Central memory CD8-positive, alpha-beta T cell (primary cell): ENCODE results near the gene IL17B.

ENCODE experiments used
- ATAC-seq: fragments of 150-1000 bp; cut with Tn5 transposase; replicated peaks from 2 replicates; pipeline ENCODE4 v1.10.0; 2022; ENCODE audit warnings: mild to moderate bottlenecking, moderate FRiP score, moderate number of reproducible peaks; ENCODE audit not compliant: poor library complexity, severe bottlenecking; ENCODE audit errors: extremely low read depth
- DNase-seq, 2 donors: peaks; one replicate each; pipeline ENCODE4 v3.0.0; 2021; ENCODE audit warnings: low spot score in 2 of 2
- H3K27ac Mint-ChIP-seq: one replicate; pipeline ENCODE4 v1.8.0; 2022; ENCODE audit warnings: low read depth, mild to moderate bottlenecking, moderate library complexity, mixed read lengths
- H3K27me3 Mint-ChIP-seq: one replicate; pipeline ENCODE4 v1.8.0; 2022; ENCODE audit warnings: mixed read lengths
- H3K36me3 Mint-ChIP-seq: one replicate; pipeline ENCODE4 v1.8.0; 2022; ENCODE audit warnings: mild to moderate bottlenecking, moderate library complexity, mixed read lengths; ENCODE audit not compliant: insufficient read depth
- H3K4me1 Mint-ChIP-seq: one replicate; pipeline ENCODE4 v1.8.0; 2022; ENCODE audit warnings: mixed read lengths
- H3K4me3 Mint-ChIP-seq: one replicate; pipeline ENCODE4 v1.8.0; 2022; ENCODE audit warnings: mild to moderate bottlenecking, moderate library complexity, mixed read lengths
- H3K9me3 Mint-ChIP-seq: one replicate; pipeline ENCODE4 v1.8.0; 2022; ENCODE audit warnings: mixed read lengths

Gene IL17B

DNA sequence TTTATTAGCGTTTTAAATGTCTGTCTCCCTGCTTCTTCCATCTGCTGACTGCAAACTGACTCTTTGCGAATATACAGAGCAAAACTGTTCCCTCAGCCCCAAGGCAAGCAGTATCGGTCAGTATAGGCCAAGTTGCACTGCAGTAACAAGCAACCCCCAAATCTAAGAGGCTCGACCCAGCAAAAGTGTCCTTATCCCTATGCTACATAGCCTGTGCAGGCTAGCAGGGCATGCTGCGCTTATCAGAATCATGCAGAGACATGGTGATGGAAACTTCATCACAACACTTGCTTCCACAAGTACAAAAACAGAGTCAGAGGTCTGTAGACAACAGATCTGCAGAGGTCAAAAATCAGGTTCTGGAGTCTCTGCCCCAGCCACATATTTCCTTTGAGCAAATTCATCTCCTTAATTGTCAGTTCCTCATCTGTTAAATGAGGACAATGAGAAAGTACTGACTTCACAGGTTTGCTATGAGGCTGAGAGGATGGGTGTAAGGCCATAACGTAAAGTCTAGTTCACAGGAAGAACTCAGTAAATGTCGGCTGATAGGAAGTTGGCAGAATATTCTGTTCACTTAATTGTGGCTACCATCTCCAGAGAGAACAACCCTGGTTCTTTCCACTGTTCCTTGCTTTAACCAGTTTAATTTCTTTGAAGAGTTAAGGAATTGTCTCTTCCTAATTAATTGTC lies 9.6 kb upstream of the IL17B start:
- Mint-ChIP-seq H3K9me3 (no peaks in the 10 kb centered on the region), H3K27me3 (no peaks in the 10 kb centered on the region), H3K27ac (no peak overlapping the region), H3K36me3 (peaks cover 3% of the 10 kb centered on the region), H3K4me3 (no peak overlapping the region), H3K4me1 (no peaks in the 10 kb centered on the region)
- DNase-seq, result no peak
- no peak for ATAC-seq

DNA sequence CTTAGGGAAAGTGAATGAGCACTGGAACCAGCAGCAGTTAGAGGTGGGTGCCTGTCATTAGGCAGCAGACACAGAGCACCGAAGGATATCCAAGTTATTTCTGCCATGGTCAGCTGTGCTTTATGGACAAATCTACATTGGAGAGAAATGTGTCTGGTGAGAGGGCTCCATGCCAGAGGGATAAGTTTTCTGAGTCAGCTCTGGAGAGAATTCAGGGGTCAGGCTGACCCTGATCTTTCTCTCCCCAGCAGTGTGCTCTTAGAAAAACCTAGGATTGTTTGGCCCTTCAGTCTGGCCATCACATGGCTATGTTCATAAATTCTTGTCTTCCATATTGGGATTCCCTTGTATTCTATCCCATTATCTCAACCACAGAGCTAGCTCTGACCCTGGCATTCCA lies 8.9 kb upstream of the IL17B start:
- ATAC-seq (no peak), DNase-seq (no peak)
- no peaks in the 10 kb centered on the region for H3K9me3 Mint-ChIP-seq
- no peaks in the 10 kb centered on the region for H3K4me1 Mint-ChIP-seq
- no peak overlapping the region for H3K4me3 Mint-ChIP-seq
- no peak overlapping the region for H3K27ac Mint-ChIP-seq
- no peaks in the 10 kb centered on the region for H3K27me3 Mint-ChIP-seq
- peaks cover 3% of the 10 kb centered on the region for H3K36me3 Mint-ChIP-seq

GRCh38 chr5:149387081-149387631 lies 8.1 kb upstream of the IL17B start:
- no peak overlapping the region for H3K27ac Mint-ChIP-seq
- H3K4me3 Mint-ChIP-seq, result no peak overlapping the region
- DNase-seq (no peak), ATAC-seq (no peak)
- H3K27me3 Mint-ChIP-seq, result no peaks in the 10 kb centered on the region
- peaks cover 3% of the 10 kb centered on the region for H3K36me3 Mint-ChIP-seq
- peaks cover under 1% of the 10 kb centered on the region for H3K4me1 Mint-ChIP-seq
- no peaks in the 10 kb centered on the region for H3K9me3 Mint-ChIP-seq

DNA sequence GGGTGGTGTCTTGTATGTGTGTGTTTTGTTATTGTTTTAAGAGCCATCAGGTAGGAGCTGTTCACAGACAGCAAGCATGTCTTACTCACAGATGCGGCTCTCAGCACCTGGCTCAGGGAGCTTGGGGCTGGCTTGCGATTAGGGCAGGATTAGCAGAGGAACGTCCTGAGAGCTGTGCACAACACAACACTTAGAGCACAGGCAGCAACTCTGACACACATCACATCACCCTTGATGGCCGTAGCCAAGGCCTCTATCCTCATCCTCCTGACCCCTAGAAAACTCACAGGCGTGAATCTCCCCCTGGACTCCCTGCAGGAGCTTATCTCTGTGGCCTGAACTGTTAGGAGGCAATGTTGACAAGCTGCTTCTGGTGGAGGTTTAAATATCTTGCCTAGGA lies 7.1 kb upstream of the IL17B start:
- DNase-seq (no peak), ATAC-seq (no peak)
- Mint-ChIP-seq H3K9me3 (no peaks in the 10 kb centered on the region), H3K27me3 (no peaks in the 10 kb centered on the region), H3K4me1 (peaks cover 6% of the 10 kb centered on the region), H3K36me3 (peaks cover 3% of the 10 kb centered on the region), H3K27ac (no peak overlapping the region), H3K4me3 (no peak overlapping the region)

GRCh38 chr5:149383399-149383798 lies 4.3 kb upstream of the IL17B start:
- Mint-ChIP-seq H3K4me3 (no peak overlapping the region), H3K9me3 (no peaks in the 10 kb centered on the region), H3K4me1 (peaks cover 6% of the 10 kb centered on the region), H3K27me3 (no peaks in the 10 kb centered on the region), H3K27ac (no peak overlapping the region), H3K36me3 (no peaks in the 10 kb centered on the region)
- ATAC-seq, result no peak
- DNase-seq, result no peak

DNA sequence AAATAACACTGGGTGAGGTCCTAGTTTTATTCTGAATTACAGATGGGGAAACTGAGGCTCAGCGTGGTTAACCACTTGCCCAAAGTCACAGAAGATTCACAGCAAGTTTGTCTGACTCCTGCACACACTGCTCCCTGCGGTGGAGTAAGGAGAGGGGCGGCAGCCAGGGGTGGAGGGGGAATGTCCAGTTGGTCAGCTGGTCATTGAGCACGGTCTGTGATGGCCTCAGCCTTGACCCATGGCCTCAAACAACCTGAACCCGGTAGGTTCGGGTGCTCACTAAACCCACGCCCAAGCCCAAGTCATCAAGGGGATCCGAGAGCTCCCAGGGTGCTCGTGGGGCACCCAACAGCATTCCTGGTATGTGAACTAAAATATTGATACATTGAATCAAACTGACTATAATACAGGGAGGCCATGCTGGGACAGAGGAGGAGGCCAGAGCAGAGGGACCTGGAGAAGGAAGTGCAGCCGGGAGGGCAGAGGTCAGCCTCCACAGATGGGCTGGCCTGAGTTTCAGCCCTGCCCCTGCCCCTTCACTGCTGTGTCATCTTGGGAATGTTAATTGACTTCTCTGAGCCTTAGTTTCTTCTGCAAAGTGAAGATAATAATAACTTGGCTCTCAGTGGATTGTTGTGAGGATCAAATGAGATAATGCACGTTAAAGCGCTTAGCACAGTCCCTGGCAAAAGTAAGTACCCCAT lies 3.6 kb upstream of the IL17B start:
- no peaks in the 10 kb centered on the region for H3K9me3 Mint-ChIP-seq
- H3K4me1 Mint-ChIP-seq, result peaks cover 6% of the 10 kb centered on the region
- H3K27me3 Mint-ChIP-seq, result no peaks in the 10 kb centered on the region
- DNase-seq, result no peak
- H3K4me3 Mint-ChIP-seq, result no peak overlapping the region
- ATAC-seq, result no peak
- no peaks in the 10 kb centered on the region for H3K36me3 Mint-ChIP-seq
- H3K27ac Mint-ChIP-seq, result no peak overlapping the region

- Mint-ChIP-seq H3K4me1 (peaks cover 6% of the 10 kb centered on the region), H3K36me3 (no peaks in the 10 kb centered on the region), H3K27ac (no peak overlapping the region), H3K9me3 (no peaks in the 10 kb centered on the region), H3K4me3 (no peak overlapping the region), H3K27me3 (no peaks in the 10 kb centered on the region)
- DNase-seq (peak; percentile 35 to 59), ATAC-seq (no peak)
Observed at GRCh38 chr5:149381986-149382338, 2.9 kb upstream of the IL17B start.

GRCh38 chr5:149381261-149381985 lies 2.3 kb upstream of the IL17B start:
- Mint-ChIP-seq H3K9me3 (no peaks in the 10 kb centered on the region), H3K4me1 (peaks cover 6% of the 10 kb centered on the region), H3K36me3 (no peaks in the 10 kb centered on the region), H3K27ac (no peak overlapping the region), H3K4me3 (no peak overlapping the region), H3K27me3 (no peaks in the 10 kb centered on the region)
- ATAC-seq (no peak), DNase-seq (no peak)

DNA sequence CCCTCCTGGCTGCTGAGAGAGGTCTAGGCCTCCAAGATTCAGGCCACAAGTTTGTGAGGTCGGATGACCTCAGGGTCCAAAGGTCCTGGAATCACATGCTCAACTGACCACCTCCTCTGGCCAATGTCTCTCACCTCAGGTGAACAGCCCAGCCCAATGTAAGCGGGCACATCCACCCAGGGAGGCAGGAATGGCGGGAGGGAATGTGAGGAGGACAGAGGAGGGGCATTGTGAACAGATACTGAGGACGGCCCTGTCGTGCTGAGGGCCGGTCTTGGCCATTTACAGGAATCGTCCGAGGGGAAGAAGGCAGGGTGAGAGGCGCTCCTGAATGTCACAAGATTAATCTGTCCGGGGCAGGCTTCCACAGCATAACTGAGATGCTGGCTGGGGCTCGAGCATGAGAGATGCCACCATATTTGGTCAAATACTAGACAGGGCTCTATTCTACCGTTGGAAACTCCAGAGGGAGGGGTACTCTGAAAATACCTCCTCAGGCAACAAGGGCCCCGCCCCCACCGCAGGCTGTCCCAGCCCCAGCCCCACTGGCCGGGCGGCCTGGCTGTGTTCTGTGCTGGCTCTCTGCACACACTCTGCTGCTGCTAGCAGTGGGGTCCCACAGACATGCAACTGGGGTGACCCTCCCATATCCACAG lies 1.5 kb upstream of the IL17B start:
- H3K27me3 Mint-ChIP-seq, result no peaks in the 10 kb centered on the region
- no peak overlapping the region for H3K27ac Mint-ChIP-seq
- DNase-seq (no peak), ATAC-seq (no peak)
- H3K4me1 Mint-ChIP-seq, result peaks cover 6% of the 10 kb centered on the region
- H3K9me3 Mint-ChIP-seq, result no peaks in the 10 kb centered on the region
- no peaks in the 10 kb centered on the region for H3K36me3 Mint-ChIP-seq
- no peak overlapping the region for H3K4me3 Mint-ChIP-seq

DNA sequence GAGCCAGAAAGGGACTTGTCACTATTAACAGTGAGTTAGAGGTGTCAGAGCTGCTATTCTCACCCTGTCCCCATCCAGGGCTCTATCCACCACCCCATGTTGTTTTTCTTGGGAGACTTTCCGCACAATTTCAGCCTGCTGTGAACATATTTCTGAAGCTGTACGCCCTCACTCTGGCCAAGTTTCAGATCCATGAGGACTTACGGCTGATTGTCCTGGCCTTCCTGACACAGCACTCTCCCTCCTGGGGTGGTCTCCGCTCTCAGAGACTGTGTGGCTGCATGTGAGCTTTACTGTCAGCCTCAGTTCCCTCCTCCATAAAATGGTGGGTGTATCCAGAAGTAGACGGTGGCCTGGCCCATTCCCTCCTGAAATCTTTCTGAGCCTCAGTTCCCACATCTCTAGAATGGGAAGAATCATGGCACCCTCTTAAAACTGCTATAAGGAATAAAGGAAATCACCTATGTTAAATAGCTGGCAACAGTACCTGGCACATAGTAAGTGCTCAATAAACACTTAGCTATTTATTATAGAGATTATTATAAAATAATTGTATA lies 804 bp upstream of the IL17B start:
- Mint-ChIP-seq H3K27me3 (no peaks in the 10 kb centered on the region), H3K36me3 (no peaks in the 10 kb centered on the region), H3K27ac (no peak overlapping the region), H3K4me1 (peaks cover 6% of the 10 kb centered on the region), H3K4me3 (no peak overlapping the region), H3K9me3 (no peaks in the 10 kb centered on the region)
- DNase-seq (no peak), ATAC-seq (no peak)

GRCh38 chr5:149378241-149378820 lies 761 bp downstream of the IL17B start:
- no peak overlapping the region for H3K4me3 Mint-ChIP-seq
- no peak for DNase-seq
- peaks cover 6% of the 10 kb centered on the region for H3K4me1 Mint-ChIP-seq
- H3K27me3 Mint-ChIP-seq, result no peaks in the 10 kb centered on the region
- no peaks in the 10 kb centered on the region for H3K9me3 Mint-ChIP-seq
- no peak overlapping the region for H3K27ac Mint-ChIP-seq
- ATAC-seq, result no peak
- no peaks in the 10 kb centered on the region for H3K36me3 Mint-ChIP-seq
